H1 (cell line): Measurements from ENCODE around the gene RNF123. TPM values are rescaled to one million over a fixed set of nuclear protein-coding genes. Genes with fewer than 3 reads are reported as not detected.
A peak's percentile ranks its signal among the peaks of the same experiment; 100 is the strongest.

ENCODE experiments used
- CTCF ChIA-PET: fragments of 300-600 bp; sonication (Branson Sonifier 250); formaldehyde crosslinking; loops from one replicate; lab custom pipeline; 2021; ENCODE audit not compliant: partially characterized antibody; lab: Charles Lee
- POLR2A ChIA-PET: fragments of 300-600 bp; sonication (Branson Sonifier 250); formaldehyde crosslinking; loops from one replicate; lab custom pipeline; 2021; ENCODE audit warnings: inconsistent platforms; ENCODE audit not compliant: partially characterized antibody; lab: Charles Lee
- DNase-seq, 2 experiments: peaks; one replicate each; pipeline versions ENCODE4 v3.0.0 to v3.0.0-alpha.2; 2010 to 2022; ENCODE audit warnings: low spot score in 2 of 2, low read depth in 1 of 2, mixed read lengths in 1 of 2
- FAIRE-seq: peaks from 2 replicates; lab custom pipeline; 2011; peaks lifted over from hg19 to GRCh38; lab: Jason Lieb, UNC
- H2AFZ ChIP-seq: 2 replicates; pipeline ENCODE4 v1.8.1; 2012; ENCODE audit warnings: low read length, inconsistent platforms
- H2AK5ac ChIP-seq: 2 replicates; pipeline ENCODE4 v1.6.1; 2013; ENCODE audit warnings: low read depth, low read length
- H2BK120ac ChIP-seq: replicated peaks from 2 replicates; pipeline ENCODE3; 2013; ENCODE audit warnings: low read depth, low read length, inconsistent platforms
- H2BK12ac ChIP-seq: 2 replicates; pipeline ENCODE4 v1.6.1; 2013; ENCODE audit warnings: low read depth, low read length
- H2BK15ac ChIP-seq: 2 replicates; pipeline ENCODE4 v1.6.1; 2013; ENCODE audit warnings: low read length
- H2BK20ac ChIP-seq: 2 replicates; pipeline ENCODE4 v1.6.1; 2013; ENCODE audit warnings: low read length
- H2BK5ac ChIP-seq: 2 replicates; pipeline ENCODE4 v1.6.1; 2013; ENCODE audit warnings: low read depth, low read length
- H3K14ac ChIP-seq: 2 replicates; pipeline ENCODE4 v1.6.1; 2013; ENCODE audit warnings: inconsistent platforms; ENCODE audit not compliant: insufficient read length
- H3K18ac ChIP-seq: 2 replicates; pipeline ENCODE4 v1.6.1; 2013; ENCODE audit warnings: low read length; ENCODE audit errors: extremely low read depth
- H3K23ac ChIP-seq: 2 replicates; pipeline ENCODE4 v1.6.1; 2013; ENCODE audit warnings: inconsistent platforms; ENCODE audit not compliant: insufficient read length
- H3K23me2 ChIP-seq: 2 replicates; pipeline ENCODE4 v1.6.1; 2013; ENCODE audit warnings: low read depth, low read length
- H3K27ac ChIP-seq: 2 replicates; pipeline ENCODE4 v1.6.1; 2011; ENCODE audit warnings: low read depth, low read length, inconsistent platforms
- H3K27me3 ChIP-seq, 4 experiments: replicated peaks in 1 of 4; 1 replicate in 1 of 4; 2 replicates in 3 of 4; pipeline versions ENCODE4 v1.6.1 to v1.8.1; 2011 to 2013; ENCODE audit warnings: low read length in 3 of 4, mild to moderate bottlenecking in 3 of 4, inconsistent platforms in 2 of 4, mixed read lengths in 2 of 4, moderate library complexity in 1 of 4; ENCODE audit not compliant: control insufficient read depth in 3 of 4, insufficient read depth in 3 of 4; ENCODE audit errors: extremely low read depth in 1 of 4
- H3K36me3 ChIP-seq, 4 experiments: 2 replicates each; pipeline versions ENCODE4 v1.6.1 to v1.8.1; 2011 to 2013; ENCODE audit warnings: mild to moderate bottlenecking in 4 of 4, low read length in 3 of 4, moderate library complexity in 2 of 4, control low read depth in 1 of 4, inconsistent platforms in 1 of 4; ENCODE audit not compliant: insufficient read depth in 4 of 4, control insufficient read depth in 2 of 4
- H3K4ac ChIP-seq: replicated peaks from 2 replicates; pipeline ENCODE3; 2013; ENCODE audit warnings: low read length, low read depth, mixed read lengths, inconsistent platforms; ENCODE audit not compliant: insufficient read length
- H3K4me1 ChIP-seq, 4 experiments: replicated peaks in 1 of 4; 1 replicate in 1 of 4; 2 replicates in 3 of 4; pipeline versions ENCODE4 v1.6.1 to v1.8.1; 2011 to 2013; ENCODE audit warnings: low read length in 3 of 4, inconsistent platforms in 2 of 4, mixed read lengths in 1 of 4; ENCODE audit not compliant: insufficient read depth in 4 of 4, control insufficient read depth in 3 of 4
- H3K4me2 ChIP-seq, 2 experiments: 2 replicates each; pipeline versions ENCODE4 v1.6.1 to v1.8.1; 2011 to 2013; ENCODE audit warnings: low read depth in 2 of 2, low read length in 2 of 2, control low read depth in 1 of 2, inconsistent platforms in 1 of 2, mild to moderate bottlenecking in 1 of 2; ENCODE audit not compliant: insufficient read depth in 1 of 2
- H3K4me3 ChIP-seq, 4 experiments: fragments of 200-600, 300-600 bp in 1 of 4; sonication (generic), shearing (Covaris generic), sonication (Bioruptor Twin) in 1 of 4; 2 replicates each; pipeline versions ENCODE4 v1.5.1 to v1.8.1; 2011 to 2016; ENCODE audit warnings: low read length in 4 of 4, low read depth in 3 of 4, control low read depth in 2 of 4, inconsistent platforms in 2 of 4, mild to moderate bottlenecking in 2 of 4, mixed read lengths in 1 of 4, moderate library complexity in 1 of 4; ENCODE audit not compliant: insufficient read depth in 2 of 4; ENCODE audit errors: extremely low read depth in 1 of 4
- H3K56ac ChIP-seq: replicated peaks from 2 replicates; pipeline ENCODE3; 2013; ENCODE audit warnings: low read depth, mild to moderate bottlenecking, mixed read lengths, low read length, inconsistent platforms; ENCODE audit not compliant: insufficient read length
- H3K79me1 ChIP-seq: 2 replicates; pipeline ENCODE4 v1.6.1; 2013; ENCODE audit warnings: low read depth, low read length, control low read depth
- H3K79me2 ChIP-seq, 2 experiments: 2 replicates each; pipeline versions ENCODE4 v1.6.1 to v1.8.1; 2012 to 2013; ENCODE audit warnings: low read length in 2 of 2, mild to moderate bottlenecking in 2 of 2, inconsistent platforms in 1 of 2; ENCODE audit not compliant: insufficient read depth in 2 of 2, control insufficient read depth in 1 of 2
- H3K9ac ChIP-seq, 4 experiments: replicated peaks in 1 of 4; 1 replicate in 1 of 4; 2 replicates in 3 of 4; pipeline versions ENCODE4 v1.6.1 to v1.8.1; 2011 to 2013; ENCODE audit warnings: low read depth in 3 of 4, low read length in 3 of 4, control low read depth in 2 of 4, mild to moderate bottlenecking in 2 of 4, moderate library complexity in 2 of 4, inconsistent platforms in 1 of 4; ENCODE audit errors: extremely low read depth in 1 of 4
- H3K9me3 ChIP-seq, 2 experiments: 2 replicates each; pipeline versions ENCODE4 v1.6.1 to v1.8.1; 2012 to 2013; ENCODE audit warnings: mild to moderate bottlenecking in 2 of 2, moderate library complexity in 2 of 2, control low read depth in 1 of 2, inconsistent platforms in 1 of 2, low read depth in 1 of 2, low read length in 1 of 2, mixed read lengths in 1 of 2; ENCODE audit not compliant: insufficient read depth in 2 of 2
- H4K20me1 ChIP-seq, 2 experiments: replicated peaks in 1 of 2; 2 replicates each; pipeline versions ENCODE3 to v1.8.1; 2011 to 2013; ENCODE audit warnings: inconsistent platforms in 2 of 2, low read length in 2 of 2, mild to moderate bottlenecking in 1 of 2; ENCODE audit not compliant: insufficient read depth in 2 of 2, control insufficient read depth in 1 of 2
- H4K5ac ChIP-seq: 2 replicates; pipeline ENCODE4 v1.6.1; 2013; ENCODE audit warnings: low read length, low read depth, mixed read lengths, inconsistent platforms; ENCODE audit not compliant: insufficient read length
- H4K8ac ChIP-seq: 2 replicates; pipeline ENCODE4 v1.8.0; 2013; ENCODE audit warnings: mild to moderate bottlenecking, moderate library complexity, low read length, inconsistent platforms; ENCODE audit not compliant: insufficient read depth; ENCODE audit errors: extremely low read depth
- H4K91ac ChIP-seq: replicated peaks from 2 replicates; pipeline ENCODE3; 2013; ENCODE audit warnings: low read length, mixed read lengths, inconsistent platforms; ENCODE audit not compliant: insufficient read length
- CBX5 ChIP-seq: fragments of 300-800, 300-1000 bp; sonication (generic); IDR thresholded peaks from 2 replicates; pipeline ENCODE4 v1.7.1; 2016; ENCODE audit warnings: antibody characterized with exemption, low read length, low read depth
- KDM5A ChIP-seq: fragments of 200-600 bp; IDR thresholded peaks from 2 replicates; pipeline ENCODE4 v1.7.1; 2012; ENCODE audit warnings: mild to moderate bottlenecking, low read length, inconsistent platforms, mixed read lengths
- RXRA ChIP-seq: IDR thresholded peaks from 2 replicates; pipeline ENCODE4 v1.6.1; 2011; ENCODE audit warnings: low read depth, mild to moderate bottlenecking, low read length, moderate library complexity; ENCODE audit not compliant: insufficient read depth
- SUZ12 ChIP-seq: fragments of 200-600 bp; sonication (generic); IDR thresholded peaks from 2 replicates; pipeline ENCODE4 v1.6.1; 2012; ENCODE audit warnings: mild to moderate bottlenecking, inconsistent platforms, low read length, moderate library complexity, mixed read lengths
- WGBS, 2 experiments: shearing (Covaris generic) in 1 of 2; methylation state at CpG; one replicate each; pipeline versions ENCODE4 v1.1.6 to v1.1.7; 2013 to 2015; ENCODE audit warnings: low lambda C conversion rate in 2 of 2, mixed read lengths in 2 of 2, inconsistent platforms in 1 of 2, low coverage in 1 of 2, missing lambda C conversion rate in 1 of 2; ENCODE audit not compliant: insufficient replicate concordance in 2 of 2, insufficient coverage in 1 of 2, insufficient read length in 1 of 2; ENCODE audit errors: extremely low coverage in 1 of 2, missing lambda C conversion rate in 1 of 2; 5-methylcytosine and 5-hydroxymethylcytosine counted together
- polyA plus RNA-seq, 7 experiments: library from polyadenylated mRNA; depleted of rRNA in 3 of 7; stranded (reverse) in 5 of 7; unstranded in 2 of 7; fragments of >200 nt in 5 of 7; fragments of 200-250 nt in 2 of 7; gene quantifications; 1 replicate in 5 of 7; 2 replicates in 1 of 7; 4 replicates in 1 of 7; pipeline versions ENCODE4 v1.2.1 to v1.2.3, GENCODE V29; 2011 to 2013; ENCODE audit warnings: missing spikeins in 2 of 7, mixed read lengths in 2 of 7
- total RNA-seq: library from RNA; stranded (reverse); fragmentation: NEBNext Ultra II Directional; extraction: Animal tissue kit (Norgen Biotek cat#: 25700); gene quantifications from 2 replicates; pipeline ENCODE4 v1.2.1, GENCODE V29; 2021

Gene RNF123
- total and polyA plus RNA-seq, 2 of the 8 experiments (the other 6 are each of a cell fraction or from before 2014, with no cell fraction given): 30.5 to 57.7 TPM

- Histone ChIP-seq H3K4me1 (peaks cover 0 to 27% (median 15%) of the 10 kb centered on the region in 4 experiments; a peak in 6 of 7 replicates), H2AK5ac (no peak overlapping the region), H4K8ac (no peak overlapping the region), H2BK12ac (no peak overlapping the region), H3K4ac (no peak overlapping the region), H3K9ac (no peak overlapping the region; a peak in 1 of 7 replicates), H3K18ac (no peak overlapping the region), H4K5ac (no peak overlapping the region), H3K4me3 (peak overlapping the region in 1 of 4 experiments; percentile 93; a peak in 1 of 8 replicates), H3K56ac (no peak overlapping the region), H3K4me2 (peak overlapping the region; percentile 59 to 92; a peak in 2 of 4 replicates), H3K9me3 (no peaks in the 10 kb centered on the region), H3K79me1 (peaks cover 5% of the 10 kb centered on the region; the same call in 1 of the 2 replicates), H3K14ac (no peak overlapping the region), H2BK5ac (no peak overlapping the region), H4K20me1 (peaks cover 7 to 24% of the 10 kb centered on the region in 2 experiments), H4K91ac (no peak overlapping the region), H2AFZ (no peak overlapping the region), H3K27me3 (no peaks in the 10 kb centered on the region), H3K36me3 (peaks cover 6 to 13% (median 10%) of the 10 kb centered on the region in 4 experiments; a peak in 7 of 8 replicates), H2BK15ac (no peak overlapping the region), H3K23ac (no peak overlapping the region), H3K27ac (no peak overlapping the region), H2BK120ac (no peak overlapping the region), H2BK20ac (no peak overlapping the region), H3K79me2 (peaks cover 0 to 8% of the 10 kb centered on the region in 2 experiments; a peak in 1 of 4 replicates), H3K23me2 (peaks cover 16% of the 10 kb centered on the region; the same call in 1 of the 2 replicates)
- CTCF ChIA-PET: interaction anchor here (0.9 to 7.8 kb wide), 2 partner anchors 20 to 185 kb away, joined by 3 to 127 read pairs; no protein-coding TSS in a partner anchor
- DNase-seq (no peak), FAIRE-seq (no peak)
- POLR2A ChIA-PET: interaction anchor here (1.9 to 7.3 kb wide), 5 partner anchors 7 to 65 kb away, joined by 6 to 57 read pairs (median 18); partner anchors contain the start of gene IP6K1
- 92% methylated on average over 25 of the region's 26 CpGs; no CpG with 5 or more reads in 1 of the 2 experiments for WGBS, 2 experiments
- TF ChIP-seq CBX5 (no peak), KDM5A (no peak), RXRA (no peak), SUZ12 (no peak)
These were observed 32.8 kb downstream of the RNF123 start for GRCh38 chr3:49721896-49722781.
